K562 (cell line): ENCODE data around the gene TLE4. TPM values are rescaled to one million over a fixed set of nuclear protein-coding genes. Genes with fewer than 3 reads are reported as not detected.

Experiments used
- ATAC-seq: fragments of 200-7000 bp; cut with Tn5 transposase; 3 replicates; pipeline ENCODE4 v1.9.1; 2020; ENCODE audit warnings: moderate library complexity
- BruUV-seq: library from RNA; stranded (reverse); fragments of 400-500 nt; replicated peaks from 2 replicates; lab custom pipeline; 2021; lab: Mats Ljungman, UMichigan
- CTCF ChIA-PET: fragments of 300-600 bp; formaldehyde crosslinking; extraction: SDS; loops from one replicate; lab custom pipeline; 2021; ENCODE audit warnings: low intra/inter-chr PET ratio; lab: Yijun Ruan, JAX
- POLR2A ChIA-PET: fragments of 300-600, 350-650 bp; sonication (Branson Sonifier 250); formaldehyde crosslinking; extraction: SDS; loops from one replicate; lab custom pipeline; 2021; ENCODE audit warnings: antibody characterized with exemption, inconsistent platforms; lab: Yijun Ruan, JAX
- DNase-seq, 4 experiments: peaks; one replicate each; pipeline versions ENCODE4 v3.0.0 to v3.0.0-alpha.2; 2011 to 2018; ENCODE audit warnings: low spot score in 3 of 4, mixed read lengths in 3 of 4; ENCODE audit errors: extremely low read depth in 1 of 4
- FAIRE-seq: peaks from 2 replicates; lab custom pipeline; 2011; peaks lifted over from hg19 to GRCh38; lab: Jason Lieb, UNC
- H2AFZ ChIP-seq: 2 replicates; pipeline ENCODE4 v1.6.0; 2011; ENCODE audit warnings: low read depth, low read length, control low read depth, inconsistent platforms
- H3K27ac ChIP-seq: fragments of 200-600 bp; 3 replicates; pipeline ENCODE4 v1.8.0; 2011; ENCODE audit warnings: low read depth, mild to moderate bottlenecking, control low read depth, inconsistent platforms, low read length, moderate library complexity, mixed read lengths; ENCODE audit errors: extremely low read depth
- H3K27me3 ChIP-seq, 2 experiments: fragments of 300-600 bp in 1 of 2; 2 replicates in 1 of 2; 3 replicates in 1 of 2; pipeline versions ENCODE4 v1.6.0 to v1.8.0; 2011; ENCODE audit warnings: inconsistent platforms in 2 of 2, low read length in 2 of 2, mild to moderate bottlenecking in 1 of 2, mixed read lengths in 1 of 2, moderate library complexity in 1 of 2; ENCODE audit not compliant: control insufficient read depth in 2 of 2, insufficient read depth in 2 of 2
- H3K36me3 ChIP-seq: fragments of 300-600 bp; 3 replicates; pipeline ENCODE4 v1.8.0; 2011; ENCODE audit warnings: mild to moderate bottlenecking, low read length, inconsistent platforms; ENCODE audit not compliant: control insufficient read depth, insufficient read depth
- H3K4me1 ChIP-seq, 2 experiments: fragments of 200-600 bp in 1 of 2; replicated peaks in 1 of 2; 2 replicates in 1 of 2; 3 replicates in 1 of 2; pipeline versions ENCODE4 v1.5.1 to v1.8.0; 2011; ENCODE audit warnings: inconsistent platforms in 2 of 2, low read length in 2 of 2, mild to moderate bottlenecking in 1 of 2, mixed read lengths in 1 of 2, moderate library complexity in 1 of 2; ENCODE audit not compliant: control insufficient read depth in 2 of 2, insufficient read depth in 2 of 2
- H3K4me2 ChIP-seq: 2 replicates; pipeline ENCODE4 v1.6.1; 2011; ENCODE audit warnings: low read length, control low read depth, inconsistent platforms, mixed read lengths; ENCODE audit not compliant: insufficient read depth
- H3K4me3 ChIP-seq: fragments of 200-600 bp; sonication (generic), shearing (Covaris generic); 2 replicates; pipeline ENCODE4 v1.5.1; 2016; ENCODE audit warnings: control low read depth, inconsistent platforms
- H3K79me2 ChIP-seq: fragments of 200-600 bp; 3 replicates; pipeline ENCODE4 v1.8.0; 2011; ENCODE audit warnings: low read length, inconsistent platforms; ENCODE audit not compliant: control insufficient read depth, insufficient read depth
- H3K9ac ChIP-seq, 2 experiments: 2 replicates each; pipeline versions ENCODE4 v1.6.0 to v1.6.1; 2011; ENCODE audit warnings: low read depth in 2 of 2, low read length in 2 of 2, control low read depth in 1 of 2, inconsistent platforms in 1 of 2, mild to moderate bottlenecking in 1 of 2, mixed read lengths in 1 of 2; ENCODE audit not compliant: insufficient read depth in 1 of 2
- H3K9me1 ChIP-seq: one replicate; pipeline ENCODE4 v1.6.0; 2011; ENCODE audit warnings: inconsistent platforms, mild to moderate bottlenecking, low read length, moderate library complexity; ENCODE audit not compliant: control insufficient read depth, insufficient read depth
- H3K9me3 ChIP-seq: replicated peaks from 2 replicates; pipeline ENCODE4 v1.5.1; 2011; ENCODE audit warnings: low read depth, low read length, inconsistent platforms; ENCODE audit not compliant: control insufficient read depth, insufficient read depth
- H4K20me1 ChIP-seq: replicated peaks from 2 replicates; pipeline ENCODE4 v1.6.1; 2011; ENCODE audit warnings: low read length, inconsistent platforms, mixed read lengths; ENCODE audit not compliant: control insufficient read depth, insufficient read depth
- BCLAF1 ChIP-seq, 2 experiments: fragments of 450-650 bp in 1 of 2; IDR thresholded peaks; 2 replicates each; pipeline ENCODE4 v1.6.1; 2011 to 2017; ENCODE audit warnings: low read depth in 2 of 2, antibody characterized with exemption in 1 of 2, borderline replicate concordance in 1 of 2, low read length in 1 of 2, mild to moderate bottlenecking in 1 of 2, mixed read lengths in 1 of 2; ENCODE audit not compliant: control insufficient read depth in 1 of 2
- E2F3 ChIP-seq: fragments of 250-450 bp; sonication (Bioruptor Pico); IDR thresholded peaks from 2 replicates; pipeline ENCODE4 v1.4.0; 2020; ENCODE audit warnings: mild to moderate bottlenecking
- RAD51 ChIP-seq: fragments of 450-650 bp; IDR thresholded peaks from 2 replicates; pipeline ENCODE4 v1.7.1; 2016; ENCODE audit warnings: low read depth, mild to moderate bottlenecking, borderline replicate concordance
- XRCC5 ChIP-seq: fragments of 200-400 bp; formaldehyde crosslinking; IDR thresholded peaks from 2 replicates; pipeline ENCODE4 v1.6.1; 2017; ENCODE audit warnings: low read depth, mild to moderate bottlenecking, low read length
- ZNF239 ChIP-seq: fragments of 250-450 bp; sonication (Bioruptor Pico); IDR thresholded peaks from 2 replicates; pipeline ENCODE4 v1.4.0; 2020; ENCODE audit warnings: mild to moderate bottlenecking
- ZNF395 ChIP-seq: fragments of 200-800 bp; sonication (Bioruptor generic); IDR thresholded peaks from 2 replicates; pipeline ENCODE4 v1.6.1; 2017; ENCODE audit warnings: missing genetic modification characterization, missing compliant biosample characterization
- WGBS: fragments of 100-300 bp; shearing (Covaris generic); methylation state at CpG from one replicate; pipeline ENCODE4 v1.1.6; 2016; ENCODE audit warnings: low coverage, mixed read lengths; ENCODE audit not compliant: insufficient coverage; ENCODE audit errors: missing lambda C conversion rate; 5-methylcytosine and 5-hydroxymethylcytosine counted together
- in situ Hi-C: fragments of 300-500 bp; cut with MboI; formaldehyde crosslinking; loops from 4 replicates; pipeline ENCODE4 v1.15.0; 2018; ENCODE audit warnings: inconsistent platforms, mixed read lengths
- intact Hi-C: fragments of 100-400 bp; cut with micrococcal nuclease; formaldehyde crosslinking; loops from 2 replicates; pipeline ENCODE4 v1.14.2; 2022
- polyA plus RNA-seq, 8 experiments: library from polyadenylated mRNA; depleted of rRNA in 4 of 8; stranded (reverse) in 5 of 8; unstranded in 3 of 8; fragments of >200 nt; fragmentation: Nextera tagmentation in 2 of 8; fragmentation: Illumina TruSeq in 1 of 8; extraction: Ambion mirVana in 2 of 8; extraction: Trizol in 1 of 8; gene quantifications; 2 replicates each; pipeline versions ENCODE4 v1.2.1 to v1.2.3, GENCODE V29; 2011 to 2014; ENCODE audit warnings: inconsistent platforms in 1 of 8, missing spikeins in 1 of 8
- total RNA-seq, 7 experiments: library from RNA; depleted of rRNA in 6 of 7; stranded (reverse); fragments of >200 nt in 6 of 7; fragmentation: Illumina TruSeq in 2 of 7; extraction: Trizol in 2 of 7; gene quantifications; 2 replicates each; pipeline versions ENCODE4 v1.2.1 to v1.2.3, GENCODE V29; 2011 to 2021; ENCODE audit warnings: low replicate concordance in 1 of 7

Gene TLE4
- total and polyA plus RNA-seq, 9 of the 15 experiments (the other 6 are each of a cell fraction or from before 2014, with no cell fraction given) = 1.1 to 8.8 (median 5.7) TPM

- FAIRE-seq (no peak), DNase-seq (no peak), ATAC-seq (no peak)
- POLR2A ChIA-PET = no interaction called here
- H3K9me1 ChIP-seq = no peaks in the 10 kb centered on the region
- no TSS peak for BruUV-seq
- no peak overlapping the region for H2AFZ ChIP-seq
- no peaks in the 10 kb centered on the region for H3K27me3 ChIP-seq
- H3K79me2 ChIP-seq = no peaks in the 10 kb centered on the region
- no peak overlapping the region for H3K4me3 ChIP-seq
- 19% methylated on average over 3 of the region's 3 CpGs for WGBS
- intact Hi-C loops = no loop called here
- no peaks in the 10 kb centered on the region for H4K20me1 ChIP-seq
- no peak overlapping the region for H3K27ac ChIP-seq
- CTCF ChIA-PET = no interaction called here
- no peaks in the 10 kb centered on the region for H3K9me3 ChIP-seq
- in situ Hi-C loops = no loop called here
- no peak overlapping the region for H3K9ac ChIP-seq
- H3K4me1 ChIP-seq = peaks cover 0 to 4% of the 10 kb centered on the region in 2 experiments; a peak in 2 of 5 replicates
- H3K36me3 ChIP-seq = no peaks in the 10 kb centered on the region
- H3K4me2 ChIP-seq = no peak overlapping the region
- TF ChIP-seq E2F3 (CRISPR knock-in tag) (no peak), BCLAF1 (IDR thresholded peaks at IDR 0.05; ENCODE audit: borderline replicate concordance in 1 of 2, control insufficient read depth in 1 of 2, low read depth in 2 of 2, low read length in 1 of 2) (no peak), XRCC5 (no peak), ZNF239 (CRISPR knock-in tag) (no peak), RAD51 (no peak), ZNF395 (CRISPR knock-in tag) (no peak)
These were observed 95.4 kb downstream of the TLE4 start for GRCh38 chr9:79667120-79667519.
